Left ventricle myocardium inferior (tissue), 1 donor: ENCODE measurements around the gene BSDC1. TPM values are rescaled to one million over a fixed set of nuclear protein-coding genes. Genes with fewer than 3 reads are reported as not detected.

Experiments used
- DNase-seq: peaks from one replicate; pipeline ENCODE4 v3.0.0-alpha.2; 2020
- H3K27ac ChIP-seq: fragments of 200-600 bp; replicated peaks from 2 replicates; pipeline ENCODE4 v1.8.0; 2021
- H3K27me3 ChIP-seq: fragments of 200-600 bp; 2 replicates; pipeline ENCODE4 v1.8.0; 2021; ENCODE audit warnings: low read depth
- H3K36me3 ChIP-seq: fragments of 200-600 bp; 2 replicates; pipeline ENCODE4 v1.8.0; 2021
- H3K4me1 ChIP-seq: fragments of 200-600 bp; 2 replicates; pipeline ENCODE4 v1.8.0; 2021
- H3K4me3 ChIP-seq: fragments of 200-600 bp; 2 replicates; pipeline ENCODE4 v1.8.0; 2021; ENCODE audit warnings: mild to moderate bottlenecking, moderate library complexity
- H3K9me3 ChIP-seq: fragments of 200-600 bp; replicated peaks from 2 replicates; pipeline ENCODE4 v1.8.0; 2021
- intact Hi-C: fragments of 100-400 bp; cut with micrococcal nuclease; formaldehyde crosslinking; loops from one replicate; pipeline ENCODE4 v1.11.0; 2022
- total RNA-seq: library from RNA; stranded (reverse); fragmentation: NEBNext Ultra II Directional; extraction: Animal tissue kit (Norgen Biotek cat#: 25700); gene quantifications from one replicate; pipeline ENCODE4 v1.2.1, GENCODE V29; 2021
- TF ChIP-seq, protein P1 (sequence below): fragments of 200-600 bp; IDR thresholded peaks from 2 replicates; pipeline ENCODE4 v1.8.0; 2021; ENCODE audit warnings: antibody characterized with exemption, mild to moderate bottlenecking, borderline replicate concordance
- donor health status: DM: no; HTN: yes; CAD: no; lungs with severe emphysema.

BSDC1 gene
- total RNA-seq, 1 donor from 2014 or later = 44.9 TPM

DNA sequence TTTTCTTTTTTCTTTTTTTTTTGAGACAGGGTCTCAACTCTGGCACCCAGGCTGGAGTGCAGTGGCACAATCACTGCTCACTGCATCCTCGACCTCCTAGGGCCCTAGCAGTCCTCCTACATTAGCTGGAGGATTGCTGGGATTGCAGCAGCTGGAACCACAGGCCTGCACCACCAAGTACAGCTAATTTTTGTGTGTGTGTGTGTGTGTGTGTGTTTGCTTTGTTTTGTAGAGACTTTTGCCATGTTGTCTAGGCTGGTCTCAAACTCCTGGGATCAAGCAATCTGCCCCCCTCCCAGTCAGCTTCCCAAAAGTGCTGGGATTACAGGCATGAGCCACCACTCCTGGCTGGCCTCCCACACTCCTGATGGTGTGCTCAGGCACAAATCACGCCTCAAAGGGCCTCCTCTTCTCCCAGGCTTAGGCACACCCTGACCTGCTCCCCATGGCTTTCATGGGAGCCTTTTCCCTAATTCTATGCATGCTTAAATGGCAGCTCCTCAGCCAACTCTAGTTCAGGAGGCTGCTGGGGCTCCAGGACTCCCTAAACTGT, 41.3 kb downstream of the BSDC1 start:
- H3K4me3 ChIP-seq = peak overlapping the region; percentile 74

DNA sequence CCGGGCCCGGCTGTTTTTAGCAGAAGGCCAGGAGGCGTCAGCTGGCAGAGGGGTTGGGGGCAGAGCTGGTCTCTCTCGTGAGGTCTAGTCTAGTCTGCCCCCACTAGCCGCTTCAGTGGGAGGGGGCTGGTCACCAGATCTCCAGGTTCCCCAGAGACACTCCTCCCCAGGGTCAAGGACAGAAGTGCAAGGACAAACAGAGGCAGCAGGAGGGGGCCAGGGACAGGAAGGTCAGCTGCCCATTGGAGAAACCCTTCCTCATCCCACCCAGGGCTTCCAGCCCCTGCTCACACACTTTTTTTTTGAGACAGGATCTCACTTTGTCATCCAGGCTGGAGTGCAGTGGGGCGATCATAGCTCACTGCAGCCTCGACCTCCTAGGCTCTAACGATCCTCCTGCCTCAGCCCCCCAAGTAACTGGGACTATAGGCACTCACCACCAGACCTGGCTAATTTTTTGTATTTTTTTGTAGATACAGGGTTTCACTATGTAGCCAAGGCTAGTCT, 41.9 kb downstream of the BSDC1 start:
- DNase-seq = no peak
- Histone ChIP-seq H3K27me3 (no peaks in the 10 kb centered on the region), H3K4me1 (peaks cover 72% of the 10 kb centered on the region), H3K27ac (peak overlapping the region; percentile 94), H3K9me3 (no peaks in the 10 kb centered on the region), H3K36me3 (no peaks in the 10 kb centered on the region), H3K4me3 (peak overlapping the region; percentile 74)
- TF ChIP-seq, protein P1, sequence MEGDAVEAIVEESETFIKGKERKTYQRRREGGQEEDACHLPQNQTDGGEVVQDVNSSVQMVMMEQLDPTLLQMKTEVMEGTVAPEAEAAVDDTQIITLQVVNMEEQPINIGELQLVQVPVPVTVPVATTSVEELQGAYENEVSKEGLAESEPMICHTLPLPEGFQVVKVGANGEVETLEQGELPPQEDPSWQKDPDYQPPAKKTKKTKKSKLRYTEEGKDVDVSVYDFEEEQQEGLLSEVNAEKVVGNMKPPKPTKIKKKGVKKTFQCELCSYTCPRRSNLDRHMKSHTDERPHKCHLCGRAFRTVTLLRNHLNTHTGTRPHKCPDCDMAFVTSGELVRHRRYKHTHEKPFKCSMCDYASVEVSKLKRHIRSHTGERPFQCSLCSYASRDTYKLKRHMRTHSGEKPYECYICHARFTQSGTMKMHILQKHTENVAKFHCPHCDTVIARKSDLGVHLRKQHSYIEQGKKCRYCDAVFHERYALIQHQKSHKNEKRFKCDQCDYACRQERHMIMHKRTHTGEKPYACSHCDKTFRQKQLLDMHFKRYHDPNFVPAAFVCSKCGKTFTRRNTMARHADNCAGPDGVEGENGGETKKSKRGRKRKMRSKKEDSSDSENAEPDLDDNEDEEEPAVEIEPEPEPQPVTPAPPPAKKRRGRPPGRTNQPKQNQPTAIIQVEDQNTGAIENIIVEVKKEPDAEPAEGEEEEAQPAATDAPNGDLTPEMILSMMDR = no peak
- intact Hi-C loops = no loop called here

More for the DNA sequence above, 41.3 kb downstream of the BSDC1 start:
- H3K36me3 ChIP-seq = no peaks in the 10 kb centered on the region
- no peak for DNase-seq
- intact Hi-C loops = no loop called here
- no peaks in the 10 kb centered on the region for H3K27me3 ChIP-seq
- peaks cover 71% of the 10 kb centered on the region for H3K4me1 ChIP-seq
- H3K27ac ChIP-seq = peak overlapping the region; percentile 94
- TF ChIP-seq, protein P1 = no peak
- H3K9me3 ChIP-seq = no peaks in the 10 kb centered on the region

DNA sequence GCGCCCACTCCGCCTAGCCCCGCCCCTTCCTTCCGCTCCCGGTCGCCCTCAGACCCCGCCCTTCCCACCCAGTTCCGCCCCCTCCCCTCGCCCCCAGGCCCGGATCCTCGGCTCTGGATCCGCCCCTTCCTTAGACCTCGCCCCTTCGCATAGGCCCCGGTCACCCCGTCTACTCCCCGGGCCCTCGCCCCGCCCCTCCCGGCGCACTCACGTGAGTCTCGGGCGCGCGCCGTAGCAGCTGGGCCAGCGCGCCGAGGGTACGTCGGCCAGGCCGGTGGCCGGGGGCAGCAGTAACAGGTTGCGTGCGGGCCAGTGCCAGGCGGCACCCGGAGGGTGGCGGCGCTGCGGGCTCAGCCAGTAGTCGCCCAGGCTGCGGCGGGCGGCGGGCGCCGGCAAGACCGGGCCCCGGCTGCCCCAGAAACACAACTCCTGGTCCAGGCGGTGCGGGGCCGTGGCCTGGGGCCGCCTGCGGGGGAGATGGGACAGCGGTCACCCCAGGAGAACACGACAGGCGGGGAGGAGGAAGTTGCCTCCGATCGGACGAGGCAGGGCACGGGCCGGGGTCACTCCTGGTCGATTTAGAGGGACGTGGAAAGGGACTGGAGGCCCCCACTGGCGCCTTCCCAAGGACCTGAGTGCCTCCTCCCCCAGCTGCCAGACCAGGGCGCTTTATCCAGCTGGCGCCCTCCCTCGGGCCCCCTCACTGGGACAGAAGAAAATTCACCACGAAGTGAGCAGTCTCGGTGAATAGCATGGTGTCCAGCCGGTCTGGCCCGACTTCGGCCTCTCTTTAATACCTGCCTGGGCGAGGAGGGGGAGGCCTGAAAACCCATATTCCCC, 42.6 kb downstream of the BSDC1 start:
- Histone ChIP-seq H3K27ac (peak overlapping the region; percentile 94), H3K27me3 (no peaks in the 10 kb centered on the region), H3K36me3 (no peaks in the 10 kb centered on the region), H3K4me3 (peak overlapping the region; percentile 74), H3K9me3 (no peaks in the 10 kb centered on the region), H3K4me1 (peaks cover 72% of the 10 kb centered on the region)
- TF ChIP-seq, protein P1 = no peak
- intact Hi-C loops = no loop called here
- peak; percentile 94 for DNase-seq

DNA sequence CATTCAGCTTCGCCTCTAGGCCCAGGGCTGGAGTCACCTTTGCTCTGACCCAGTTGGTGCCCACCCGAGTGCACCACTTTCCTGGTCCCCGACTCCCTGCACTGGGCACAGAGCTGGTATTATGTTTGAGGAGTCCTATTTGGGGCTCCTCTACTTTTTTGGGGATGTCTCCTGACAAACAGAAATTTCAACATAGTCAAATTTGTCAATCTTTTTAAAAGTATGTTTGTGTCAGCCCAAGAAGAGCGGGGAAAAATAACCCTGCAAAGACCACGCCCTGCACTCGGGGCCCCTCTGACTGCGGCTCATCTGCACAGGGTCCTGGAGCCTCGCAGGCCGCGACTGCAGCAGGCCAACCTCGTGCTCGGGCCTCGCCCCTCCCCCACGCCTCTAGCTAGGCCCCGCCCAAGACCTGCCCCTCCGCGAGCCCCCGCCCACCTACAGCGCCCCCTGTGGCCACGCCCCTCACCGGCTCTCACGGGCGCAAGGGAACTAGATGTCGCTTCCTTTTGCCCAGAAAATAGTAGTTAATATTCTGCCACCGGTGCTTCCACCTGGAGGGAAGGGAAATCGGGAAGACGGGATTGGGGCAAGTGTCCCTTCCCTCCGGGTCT, 43.3 kb downstream of the BSDC1 start:
- peak; percentile 79 for DNase-seq
- intact Hi-C loops = no loop called here
- peak overlapping the region; percentile 74 for H3K4me3 ChIP-seq
- H3K36me3 ChIP-seq = no peaks in the 10 kb centered on the region
- no peaks in the 10 kb centered on the region for H3K27me3 ChIP-seq
- no peaks in the 10 kb centered on the region for H3K9me3 ChIP-seq
- H3K4me1 ChIP-seq = peaks cover 75% of the 10 kb centered on the region
- peak overlapping the region; percentile 94 for H3K27ac ChIP-seq
- TF ChIP-seq, protein P1 = peak; percentile 65

DNA sequence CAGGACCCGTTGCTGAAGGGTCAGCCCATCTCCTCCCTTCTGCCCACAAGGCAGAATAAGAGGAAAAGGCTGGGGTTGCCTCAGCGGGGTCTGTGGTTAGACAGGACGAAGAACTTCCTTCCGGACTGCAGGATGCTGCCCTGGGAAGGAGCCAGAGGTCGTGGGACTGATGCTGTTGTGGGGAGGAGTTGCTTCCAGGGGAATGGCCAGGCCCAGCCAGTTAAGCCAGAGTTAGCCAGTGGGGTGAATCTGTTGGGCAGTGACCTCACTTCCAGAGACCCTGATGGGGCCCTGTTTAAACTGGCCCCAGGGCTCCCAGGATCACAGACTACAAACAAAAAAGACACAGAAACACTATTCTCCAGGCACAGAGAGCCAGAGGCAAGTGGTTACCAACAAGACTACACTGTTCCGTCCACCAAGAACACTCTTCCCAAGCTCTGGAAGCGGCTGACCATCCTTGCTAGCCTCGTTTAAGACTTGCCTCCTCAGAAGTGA, 45.0 kb downstream of the BSDC1 start:
- Histone ChIP-seq H3K36me3 (no peaks in the 10 kb centered on the region), H3K27me3 (no peaks in the 10 kb centered on the region), H3K4me1 (peaks cover 74% of the 10 kb centered on the region), H3K9me3 (no peaks in the 10 kb centered on the region), H3K4me3 (no peak overlapping the region), H3K27ac (peak overlapping the region; percentile 94)
- TF ChIP-seq, protein P1 = no peak
- intact Hi-C loops = no loop called here
- DNase-seq = peak; percentile 62
